ENCODE results near the gene ST6GAL1. TPM values are rescaled to one million over a fixed set of nuclear protein-coding genes. Genes with fewer than 3 reads are reported as not detected.

Gene ST6GAL1
- total and polyA plus RNA-seq, 2 of the 8 experiments (the other 6 are each of a cell fraction or from before 2014, with no cell fraction given) = 62.8 to 80.9 TPM

- Histone ChIP-seq H3K18ac (ENCODE audit: extremely low read depth, low read length) (peak overlapping the region; percentile 54; the same call in 1 of the 2 replicates), H4K5ac (ENCODE audit: insufficient read length, low read depth, low read length) (no peak overlapping the region), H3K4me2 (ENCODE audit: insufficient read depth in 1 of 2, low read depth in 2 of 2, low read length in 2 of 2) (peak overlapping the region; percentile 72 to 91), H3K23ac (ENCODE audit: insufficient read length) (no peak overlapping the region), H2BK5ac (ENCODE audit: low read depth, low read length) (no peak overlapping the region), H3K36me3 (ENCODE audit: control insufficient read depth in 2 of 4, insufficient read depth in 4 of 4, low read length in 3 of 4) (peaks cover 0 to 12% (median 4%) of the 10 kb centered on the region in 4 experiments; a peak in 2 of 8 replicates), H3K9ac (replicated peaks in 1 of 4; ENCODE audit: extremely low read depth in 1 of 4, low read depth in 3 of 4, low read length in 3 of 4) (no peak overlapping the region), H2BK120ac (replicated peaks; ENCODE audit: low read depth, low read length) (no peak overlapping the region), H3K9me3 (ENCODE audit: insufficient read depth in 2 of 2, low read depth in 1 of 2, low read length in 1 of 2) (no peaks in the 10 kb centered on the region), H3K27ac (ENCODE audit: low read depth, low read length) (no peak overlapping the region), H3K56ac (replicated peaks; ENCODE audit: insufficient read length, low read depth, low read length) (no peak overlapping the region), H2AFZ (ENCODE audit: low read length) (no peak overlapping the region), H2BK20ac (ENCODE audit: low read length) (peak overlapping the region; percentile 19; the same call in 1 of the 2 replicates), H3K14ac (ENCODE audit: insufficient read length) (no peak overlapping the region), H3K4me3 (ENCODE audit: extremely low read depth in 1 of 4, insufficient read depth in 2 of 4, low read depth in 3 of 4, low read length in 4 of 4) (peak overlapping the region in 1 of 4 experiments; percentile 89; a peak in 1 of 8 replicates), H2BK12ac (ENCODE audit: low read depth, low read length) (0 out of 2 replicates have a peak overlapping the region, but pooled peaks have one; percentile 30), H4K91ac (replicated peaks; ENCODE audit: insufficient read length, low read length) (peak overlapping the region; percentile 29), H3K79me1 (ENCODE audit: low read depth, low read length) (peaks cover under 1% of the 10 kb centered on the region; the same call in 1 of the 2 replicates), H3K79me2 (ENCODE audit: control insufficient read depth in 1 of 2, insufficient read depth in 2 of 2, low read length in 2 of 2) (peaks cover 13 to 29% of the 10 kb centered on the region in 2 experiments), H3K23me2 (ENCODE audit: low read depth, low read length) (peaks cover 15% of the 10 kb centered on the region), H3K27me3 (replicated peaks in 1 of 4; ENCODE audit: control insufficient read depth in 3 of 4, extremely low read depth in 1 of 4, insufficient read depth in 3 of 4, low read length in 3 of 4) (peaks cover 0 to 6% (median 0%) of the 10 kb centered on the region in 4 experiments; a peak in 2 of 7 replicates), H4K8ac (ENCODE audit: extremely low read depth, insufficient read depth, low read length) (no peak overlapping the region; the same call in 1 of the 2 replicates), H3K4me1 (replicated peaks in 1 of 4; ENCODE audit: control insufficient read depth in 3 of 4, insufficient read depth in 4 of 4, low read length in 3 of 4) (peaks cover 10 to 17% (median 14%) of the 10 kb centered on the region in 4 experiments; a peak in 6 of 7 replicates), H2AK5ac (ENCODE audit: low read depth, low read length) (0 out of 2 replicates have a peak overlapping the region, but pooled peaks have one; percentile 20), H3K4ac (replicated peaks; ENCODE audit: insufficient read length, low read depth, low read length) (no peak overlapping the region), H4K20me1 (replicated peaks in 1 of 2; ENCODE audit: control insufficient read depth in 1 of 2, insufficient read depth in 2 of 2, low read length in 2 of 2) (no peaks in the 10 kb centered on the region), H2BK15ac (ENCODE audit: low read length) (no peak overlapping the region)
- DNase-seq (ENCODE audit: low read depth in 1 of 2, low spot score in 2 of 2) (no peak), FAIRE-seq (no peak)
- POLR2A ChIA-PET (ENCODE audit: partially characterized antibody) = interaction anchor here (0.7 to 1.4 kb wide), 5 partner anchors 8 to 347 kb away, joined by 3 to 4 read pairs (median 3); no protein-coding TSS in a partner anchor
- CTCF ChIA-PET (ENCODE audit: partially characterized antibody) = interaction anchor here (0.6 to 4.7 kb wide), 13 partner anchors 8 to 313 kb away, joined by 3 to 22 read pairs (median 3); no protein-coding TSS in a partner anchor
- no peak for TF ChIP-seq POLR2AphosphoS5 (IDR thresholded peaks at IDR 0.05; ENCODE audit: low read depth, low read length)
- TF ChIP-seq E2F6 (IDR thresholded peaks at IDR 0.05) = no peak
- TF ChIP-seq RAD21 (IDR thresholded peaks at IDR 0.05 in 1 of 2, conservative IDR thresholded peaks at IDR 0.05 in 1 of 2; ENCODE audit: low read depth in 2 of 2, low read length in 2 of 2) = no peak
- no peak for TF ChIP-seq CEBPB (IDR thresholded peaks at IDR 0.05; ENCODE audit: low read depth, low read length)
- no peak for TF ChIP-seq MAFK (IDR thresholded peaks at IDR 0.05; ENCODE audit: low read depth, low read length)
- no peak for TF ChIP-seq RNF2 (IDR thresholded peaks at IDR 0.05; ENCODE audit: borderline replicate concordance, low read depth, low read length, missing control alignments, poor library complexity, severe bottlenecking)
- TF ChIP-seq EZH2 (IDR thresholded peaks at IDR 0.05; ENCODE audit: low read depth, low read length, severe bottlenecking) = no peak
- TF ChIP-seq TAF7 (optimal IDR thresholded peaks at IDR 0.05; ENCODE audit: borderline replicate concordance, low read depth, low read length) = no peak
- TF ChIP-seq ASH2L (IDR thresholded peaks at IDR 0.05; ENCODE audit: low read length) = no peak
- no peak for TF ChIP-seq CHD2 (IDR thresholded peaks at IDR 0.05; ENCODE audit: low read length)
- 85% methylated on average over 5 of the region's 5 CpGs; no CpG with 5 or more reads in 1 of the 2 experiments for WGBS, 2 experiments (ENCODE audit: extremely low coverage in 1 of 2, insufficient coverage in 1 of 2, insufficient read length in 1 of 2, insufficient replicate concordance in 2 of 2, low coverage in 1 of 2, low lambda C conversion rate in 2 of 2, missing lambda C conversion rate in 1 of 2)
Measured at GRCh38 chr3:186929186-186929585, 1.1 kb upstream of the ST6GAL1 start.

Measured in H1 (cell line).